ENCODE results near the gene INTS12. TPM values are rescaled to one million over a fixed set of nuclear protein-coding genes. Genes with fewer than 3 reads are reported as not detected.

INTS12 gene
- total and polyA plus RNA-seq, 10 of the 15 experiments (the other 5 are each of a cell fraction or from before 2014, with no cell fraction given): 24.2 to 52.4 (median 37.3) TPM

DNA sequence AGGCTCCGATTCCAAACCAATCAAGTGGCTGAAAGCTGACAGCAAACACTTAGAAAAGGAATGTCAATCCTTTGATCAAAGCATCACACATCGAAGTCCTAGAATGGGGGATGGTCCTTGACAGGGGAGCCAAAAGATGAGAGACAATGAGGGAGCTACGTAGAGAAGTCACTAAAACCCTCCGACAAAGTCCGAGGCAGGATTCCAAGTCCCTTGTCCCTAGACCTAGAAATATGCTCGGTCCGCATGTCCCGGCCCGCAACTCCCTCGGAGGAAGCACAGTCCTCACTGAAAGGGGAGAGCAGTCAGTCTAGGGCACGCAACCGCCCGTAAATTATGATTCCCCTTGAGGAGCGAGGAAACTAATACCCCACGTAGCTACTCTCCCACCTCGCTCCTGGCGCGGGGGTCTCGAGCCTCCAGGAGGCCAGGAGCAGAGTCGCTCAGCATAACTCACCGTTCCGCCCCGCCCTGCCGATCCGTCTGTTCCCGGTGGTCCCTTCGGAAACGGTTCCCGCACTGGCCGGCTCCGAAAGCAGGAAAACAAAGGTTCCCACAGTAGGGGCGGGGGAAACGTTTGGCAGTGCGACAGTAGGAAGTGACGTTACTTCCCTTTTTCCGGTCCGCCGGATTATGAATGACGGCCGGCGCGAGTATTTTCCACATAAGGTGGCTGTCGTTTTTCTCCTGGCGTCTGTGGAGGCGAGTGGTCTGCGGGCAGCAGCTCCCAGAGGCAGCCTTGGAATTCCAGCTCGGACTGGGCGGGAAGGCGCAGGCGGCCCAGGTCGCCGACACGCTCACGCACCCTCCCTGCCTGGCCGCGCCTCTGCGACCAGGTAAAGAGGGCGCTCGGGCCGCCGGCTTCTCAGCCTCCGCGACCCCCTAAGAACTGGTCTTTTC lies at the start of gene INTS12, which contains the start of gene GSTCD (continued):
- TF ChIP-seq, protein P1, sequence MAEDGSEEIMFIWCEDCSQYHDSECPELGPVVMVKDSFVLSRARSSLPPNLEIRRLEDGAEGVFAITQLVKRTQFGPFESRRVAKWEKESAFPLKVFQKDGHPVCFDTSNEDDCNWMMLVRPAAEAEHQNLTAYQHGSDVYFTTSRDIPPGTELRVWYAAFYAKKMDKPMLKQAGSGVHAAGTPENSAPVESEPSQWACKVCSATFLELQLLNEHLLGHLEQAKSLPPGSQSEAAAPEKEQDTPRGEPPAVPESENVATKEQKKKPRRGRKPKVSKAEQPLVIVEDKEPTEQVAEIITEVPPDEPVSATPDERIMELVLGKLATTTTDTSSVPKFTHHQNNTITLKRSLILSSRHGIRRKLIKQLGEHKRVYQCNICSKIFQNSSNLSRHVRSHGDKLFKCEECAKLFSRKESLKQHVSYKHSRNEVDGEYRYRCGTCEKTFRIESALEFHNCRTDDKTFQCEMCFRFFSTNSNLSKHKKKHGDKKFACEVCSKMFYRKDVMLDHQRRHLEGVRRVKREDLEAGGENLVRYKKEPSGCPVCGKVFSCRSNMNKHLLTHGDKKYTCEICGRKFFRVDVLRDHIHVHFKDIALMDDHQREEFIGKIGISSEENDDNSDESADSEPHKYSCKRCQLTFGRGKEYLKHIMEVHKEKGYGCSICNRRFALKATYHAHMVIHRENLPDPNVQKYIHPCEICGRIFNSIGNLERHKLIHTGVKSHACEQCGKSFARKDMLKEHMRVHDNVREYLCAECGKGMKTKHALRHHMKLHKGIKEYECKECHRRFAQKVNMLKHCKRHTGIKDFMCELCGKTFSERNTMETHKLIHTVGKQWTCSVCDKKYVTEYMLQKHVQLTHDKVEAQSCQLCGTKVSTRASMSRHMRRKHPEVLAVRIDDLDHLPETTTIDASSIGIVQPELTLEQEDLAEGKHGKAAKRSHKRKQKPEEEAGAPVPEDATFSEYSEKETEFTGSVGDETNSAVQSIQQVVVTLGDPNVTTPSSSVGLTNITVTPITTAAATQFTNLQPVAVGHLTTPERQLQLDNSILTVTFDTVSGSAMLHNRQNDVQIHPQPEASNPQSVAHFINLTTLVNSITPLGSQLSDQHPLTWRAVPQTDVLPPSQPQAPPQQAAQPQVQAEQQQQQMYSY (CRISPR knock-in tag; IDR thresholded peaks at IDR 0.05): no peak
- TF ChIP-seq EZH2 (IDR thresholded peaks at IDR 0.05; ENCODE audit: borderline replicate concordance, control insufficient read depth, low read depth, low read length) (no peak), ASH2L (IDR thresholded peaks at IDR 0.05; ENCODE audit: borderline replicate concordance, low read depth) (peak; percentile 100), NR2F1 (conservative IDR thresholded peaks at IDR 0.05) (peak; percentile 63), ETV6 (conservative IDR thresholded peaks at IDR 0.05 in 1 of 2, IDR thresholded peaks at IDR 0.05 in 1 of 2; ENCODE audit: borderline replicate concordance in 1 of 2, low read depth in 1 of 2) (peak in 1 of 2 experiments; percentile 86; a peak in 2 of 4 replicates), DPF2 (IDR thresholded peaks at IDR 0.05) (peak; percentile 85), ZZZ3 (IDR thresholded peaks at IDR 0.05; ENCODE audit: control insufficient read depth, insufficient read length, low read depth) (peak; percentile 90), RFX5 (IDR thresholded peaks at IDR 0.05; ENCODE audit: low read depth, low read length) (peak; percentile 71), KAT2A (conservative IDR thresholded peaks at IDR 0.05; ENCODE audit: control insufficient read depth, low read depth, low read length) (no peak), EGR1 (IDR thresholded peaks at IDR 0.05; ENCODE audit: borderline replicate concordance in 1 of 2, low read depth in 2 of 2, low read length in 2 of 2) (peak; percentile 80 to 84), SREBF1 (IDR thresholded peaks at IDR 0.05; ENCODE audit: low read length) (peak; percentile 65), BMI1 (IDR thresholded peaks at IDR 0.05; ENCODE audit: borderline replicate concordance) (no peak), SMARCA5 (IDR thresholded peaks at IDR 0.05) (peak; percentile 94), TAF1 (IDR thresholded peaks at IDR 0.05; ENCODE audit: borderline replicate concordance, low read depth, low read length) (peak; percentile 97), BACH1 (IDR thresholded peaks at IDR 0.05; ENCODE audit: borderline replicate concordance) (peak; percentile 46; the same call in 1 of the 2 replicates), PAX8 (IDR thresholded peaks at IDR 0.05) (no peak), ATF7 (IDR thresholded peaks at IDR 0.05; ENCODE audit: low read depth) (peak; percentile 91), CBX5 (IDR thresholded peaks at IDR 0.05; ENCODE audit: low read depth) (peak; percentile 99), SREBF2 (IDR thresholded peaks at IDR 0.05; ENCODE audit: low read length) (peak; percentile 65), STAT3 (IDR thresholded peaks at IDR 0.05; ENCODE audit: low read depth, low read length) (no peak)
- TF ChIP-seq, protein P2, sequence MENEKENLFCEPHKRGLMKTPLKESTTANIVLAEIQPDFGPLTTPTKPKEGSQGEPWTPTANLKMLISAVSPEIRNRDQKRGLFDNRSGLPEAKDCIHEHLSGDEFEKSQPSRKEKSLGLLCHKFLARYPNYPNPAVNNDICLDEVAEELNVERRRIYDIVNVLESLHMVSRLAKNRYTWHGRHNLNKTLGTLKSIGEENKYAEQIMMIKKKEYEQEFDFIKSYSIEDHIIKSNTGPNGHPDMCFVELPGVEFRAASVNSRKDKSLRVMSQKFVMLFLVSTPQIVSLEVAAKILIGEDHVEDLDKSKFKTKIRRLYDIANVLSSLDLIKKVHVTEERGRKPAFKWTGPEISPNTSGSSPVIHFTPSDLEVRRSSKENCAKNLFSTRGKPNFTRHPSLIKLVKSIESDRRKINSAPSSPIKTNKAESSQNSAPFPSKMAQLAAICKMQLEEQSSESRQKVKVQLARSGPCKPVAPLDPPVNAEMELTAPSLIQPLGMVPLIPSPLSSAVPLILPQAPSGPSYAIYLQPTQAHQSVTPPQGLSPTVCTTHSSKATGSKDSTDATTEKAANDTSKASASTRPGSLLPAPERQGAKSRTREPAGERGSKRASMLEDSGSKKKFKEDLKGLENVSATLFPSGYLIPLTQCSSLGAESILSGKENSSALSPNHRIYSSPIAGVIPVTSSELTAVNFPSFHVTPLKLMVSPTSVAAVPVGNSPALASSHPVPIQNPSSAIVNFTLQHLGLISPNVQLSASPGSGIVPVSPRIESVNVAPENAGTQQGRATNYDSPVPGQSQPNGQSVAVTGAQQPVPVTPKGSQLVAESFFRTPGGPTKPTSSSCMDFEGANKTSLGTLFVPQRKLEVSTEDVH (IDR thresholded peaks at IDR 0.05; ENCODE audit: low read depth, partially characterized antibody): peak; percentile 96
- TF ChIP-seq, protein P3, sequence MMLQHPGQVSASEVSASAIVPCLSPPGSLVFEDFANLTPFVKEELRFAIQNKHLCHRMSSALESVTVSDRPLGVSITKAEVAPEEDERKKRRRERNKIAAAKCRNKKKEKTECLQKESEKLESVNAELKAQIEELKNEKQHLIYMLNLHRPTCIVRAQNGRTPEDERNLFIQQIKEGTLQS (IDR thresholded peaks at IDR 0.05; ENCODE audit: borderline replicate concordance, extremely low read depth, low read depth, low read length): no peak
